HCT116 (cell line): ENCODE data around the gene MTPN. TPM values are rescaled to one million over a fixed set of nuclear protein-coding genes. Genes with fewer than 3 reads are reported as not detected.
A peak's percentile ranks its signal among the peaks of the same experiment; 100 is the strongest.

Experiments used
- CBX3 ChIP-seq: IDR thresholded peaks from 2 replicates; pipeline ENCODE4 v1.6.1; 2012; ENCODE audit warnings: low read depth
- CEBPB ChIP-seq: IDR thresholded peaks from 2 replicates; pipeline ENCODE4 v1.6.1; 2012; ENCODE audit warnings: low read depth
- EGR1 ChIP-seq: IDR thresholded peaks from 2 replicates; pipeline ENCODE4 v1.6.1; 2012; ENCODE audit warnings: low read depth
- ELF1 ChIP-seq: IDR thresholded peaks from 2 replicates; pipeline ENCODE4 v1.6.1; 2012; ENCODE audit warnings: low read depth, borderline replicate concordance
- POLR2A ChIP-seq: IDR thresholded peaks from 2 replicates; pipeline ENCODE4 v1.7.0; 2011; ENCODE audit warnings: borderline replicate concordance; ENCODE audit not compliant: insufficient read depth, insufficient read length; ENCODE audit errors: extremely low read depth
- RAD21 ChIP-seq: IDR thresholded peaks from 2 replicates; pipeline ENCODE4 v1.6.1; 2012; ENCODE audit warnings: low read depth, mild to moderate bottlenecking
- SRF ChIP-seq: IDR thresholded peaks from 2 replicates; pipeline ENCODE4 v1.6.1; 2012; ENCODE audit warnings: low read depth
- YY1 ChIP-seq: IDR thresholded peaks from 2 replicates; pipeline ENCODE4 v1.6.1; 2011; ENCODE audit warnings: low read length, low read depth, moderate library complexity, mild to moderate bottlenecking; ENCODE audit not compliant: insufficient replicate concordance; ENCODE audit errors: extremely low read depth
- ZFX ChIP-seq: fragments of 450-650 bp; IDR thresholded peaks from 2 replicates; pipeline ENCODE4 v1.6.1; 2017
- total RNA-seq: library from RNA; stranded (reverse); gene quantifications from one replicate; pipeline ENCODE4 v1.2.1, GENCODE V29; 2021; ENCODE audit not compliant: unreplicated experiment
- TF ChIP-seq, protein P1 (sequence below): IDR thresholded peaks from 2 replicates; pipeline ENCODE4 v1.6.1; 2011; ENCODE audit warnings: mild to moderate bottlenecking, low read length, moderate library complexity; ENCODE audit not compliant: insufficient replicate concordance; ENCODE audit errors: extremely low read depth
- TF ChIP-seq, protein P2 (sequence below): IDR thresholded peaks from 2 replicates; pipeline ENCODE4 v1.6.1; 2012
- TF ChIP-seq, protein P3 (sequence below): IDR thresholded peaks from 2 replicates; pipeline ENCODE4 v1.6.1; 2012
- TF ChIP-seq, protein P4 (sequence below), 3 experiments: fragments of 200-600 bp in 1 of 3; sonication (generic) in 1 of 3; IDR thresholded peaks in 2 of 3; conservative IDR thresholded peaks in 1 of 3; 2 replicates each; pipeline ENCODE4 v1.5.1; 2012 to 2017; ENCODE audit warnings: low read depth in 2 of 3, low read length in 2 of 3, antibody characterized with exemption in 1 of 3, borderline replicate concordance in 1 of 3, control low read depth in 1 of 3, mild to moderate bottlenecking in 1 of 3, mixed read lengths in 1 of 3, mixed run types in 1 of 3, moderate library complexity in 1 of 3; ENCODE audit not compliant: insufficient read depth in 1 of 3

MTPN gene
- total RNA-seq, 1 experiment from 2014 or later: 152 TPM

DNA sequence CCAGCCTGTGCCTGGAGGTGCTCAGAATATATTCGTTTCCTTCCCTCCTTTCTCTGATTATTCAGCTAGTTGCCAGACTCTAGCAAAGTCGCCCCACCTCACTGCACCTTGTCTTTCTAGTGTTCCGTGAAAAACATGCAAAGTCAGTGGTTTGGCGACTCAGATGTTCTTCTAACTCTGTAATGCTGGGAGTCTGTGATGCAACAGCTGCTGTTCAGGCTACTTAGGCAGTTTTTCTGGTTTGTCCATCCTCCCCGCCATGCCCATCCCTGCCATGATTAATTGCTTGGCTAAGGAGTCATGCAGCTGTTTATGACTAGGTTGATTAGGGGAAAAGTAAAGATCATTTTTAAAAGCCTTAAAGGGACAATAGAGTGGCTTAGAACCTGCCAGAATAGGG, 99.4 kb downstream of the MTPN start (continued):
- TF ChIP-seq RAD21 (no peak), YY1 (no peak), ZFX (no peak), POLR2A (no peak), EGR1 (no peak), SRF (no peak), CEBPB (peak; percentile 86), CBX3 (0 out of 2 replicates have a peak, but pooled peaks have one; percentile 41), ELF1 (no peak)
- TF ChIP-seq, protein P1, sequence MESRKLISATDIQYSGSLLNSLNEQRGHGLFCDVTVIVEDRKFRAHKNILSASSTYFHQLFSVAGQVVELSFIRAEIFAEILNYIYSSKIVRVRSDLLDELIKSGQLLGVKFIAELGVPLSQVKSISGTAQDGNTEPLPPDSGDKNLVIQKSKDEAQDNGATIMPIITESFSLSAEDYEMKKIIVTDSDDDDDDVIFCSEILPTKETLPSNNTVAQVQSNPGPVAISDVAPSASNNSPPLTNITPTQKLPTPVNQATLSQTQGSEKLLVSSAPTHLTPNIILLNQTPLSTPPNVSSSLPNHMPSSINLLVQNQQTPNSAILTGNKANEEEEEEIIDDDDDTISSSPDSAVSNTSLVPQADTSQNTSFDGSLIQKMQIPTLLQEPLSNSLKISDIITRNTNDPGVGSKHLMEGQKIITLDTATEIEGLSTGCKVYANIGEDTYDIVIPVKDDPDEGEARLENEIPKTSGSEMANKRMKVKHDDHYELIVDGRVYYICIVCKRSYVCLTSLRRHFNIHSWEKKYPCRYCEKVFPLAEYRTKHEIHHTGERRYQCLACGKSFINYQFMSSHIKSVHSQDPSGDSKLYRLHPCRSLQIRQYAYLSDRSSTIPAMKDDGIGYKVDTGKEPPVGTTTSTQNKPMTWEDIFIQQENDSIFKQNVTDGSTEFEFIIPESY: no peak
- TF ChIP-seq, protein P2, sequence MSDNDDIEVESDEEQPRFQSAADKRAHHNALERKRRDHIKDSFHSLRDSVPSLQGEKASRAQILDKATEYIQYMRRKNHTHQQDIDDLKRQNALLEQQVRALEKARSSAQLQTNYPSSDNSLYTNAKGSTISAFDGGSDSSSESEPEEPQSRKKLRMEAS: peak; percentile 14; the same call in 1 of the 2 replicates
- TF ChIP-seq, protein P3, sequence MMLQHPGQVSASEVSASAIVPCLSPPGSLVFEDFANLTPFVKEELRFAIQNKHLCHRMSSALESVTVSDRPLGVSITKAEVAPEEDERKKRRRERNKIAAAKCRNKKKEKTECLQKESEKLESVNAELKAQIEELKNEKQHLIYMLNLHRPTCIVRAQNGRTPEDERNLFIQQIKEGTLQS: 0 out of 2 replicates have a peak, but pooled peaks have one; percentile 32
- TF ChIP-seq, protein P4, sequence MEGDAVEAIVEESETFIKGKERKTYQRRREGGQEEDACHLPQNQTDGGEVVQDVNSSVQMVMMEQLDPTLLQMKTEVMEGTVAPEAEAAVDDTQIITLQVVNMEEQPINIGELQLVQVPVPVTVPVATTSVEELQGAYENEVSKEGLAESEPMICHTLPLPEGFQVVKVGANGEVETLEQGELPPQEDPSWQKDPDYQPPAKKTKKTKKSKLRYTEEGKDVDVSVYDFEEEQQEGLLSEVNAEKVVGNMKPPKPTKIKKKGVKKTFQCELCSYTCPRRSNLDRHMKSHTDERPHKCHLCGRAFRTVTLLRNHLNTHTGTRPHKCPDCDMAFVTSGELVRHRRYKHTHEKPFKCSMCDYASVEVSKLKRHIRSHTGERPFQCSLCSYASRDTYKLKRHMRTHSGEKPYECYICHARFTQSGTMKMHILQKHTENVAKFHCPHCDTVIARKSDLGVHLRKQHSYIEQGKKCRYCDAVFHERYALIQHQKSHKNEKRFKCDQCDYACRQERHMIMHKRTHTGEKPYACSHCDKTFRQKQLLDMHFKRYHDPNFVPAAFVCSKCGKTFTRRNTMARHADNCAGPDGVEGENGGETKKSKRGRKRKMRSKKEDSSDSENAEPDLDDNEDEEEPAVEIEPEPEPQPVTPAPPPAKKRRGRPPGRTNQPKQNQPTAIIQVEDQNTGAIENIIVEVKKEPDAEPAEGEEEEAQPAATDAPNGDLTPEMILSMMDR (IDR thresholded peaks at IDR 0.05 in 2 of 3, conservative IDR thresholded peaks at IDR 0.05 in 1 of 3; ENCODE audit: borderline replicate concordance in 1 of 3, insufficient read depth in 1 of 3, low read depth in 2 of 3, low read length in 2 of 3): no peak

Other genes with a start within 250 kb of the MTPN start
- gene SLC13A4, start 249.2 kb downstream of the MTPN start, total RNA-seq: 0.30 TPM
- gene FAM180A, start 228.5 kb downstream of the MTPN start, total RNA-seq: 0.59 TPM